Measurements from ENCODE around the gene ADAM22.

GRCh38 chr7:88083883-88084282 lies 149.8 kb downstream of the ADAM22 start:
- TF ChIP-seq EZH2 (IDR thresholded peaks at IDR 0.05), result no peak
- no peak for TF ChIP-seq POLR2AphosphoS5 (IDR thresholded peaks at IDR 0.05; ENCODE audit: borderline replicate concordance, low read depth, low read length)
- TF ChIP-seq FOXP2 (optimal IDR thresholded peaks at IDR 0.05; ENCODE audit: control extremely low read depth, extremely low read length, insufficient read depth), result no peak
